ENCODE results near the gene EPC1.

- TF ChIP-seq CTCF (optimal IDR thresholded peaks at IDR 0.05 in 1 of 3, IDR thresholded peaks at IDR 0.05 in 1 of 3, conservative IDR thresholded peaks at IDR 0.05 in 1 of 3; ENCODE audit: extremely low read depth in 1 of 3, insufficient read depth in 2 of 3, low read length in 3 of 3) (no peak), EZH2 (IDR thresholded peaks at IDR 0.05; ENCODE audit: low read length) (no peak)
These were observed 28.7 kb upstream of the EPC1 start for GRCh38 chr10:32375631-32376030.
